Gastroesophageal sphincter (tissue), 3 donors: ENCODE results near the gene CCSER2.

Experiments used
- EP300 ChIP-seq: sonication (generic); formaldehyde crosslinking; IDR thresholded peaks from one replicate; pipeline ENCODE4 v1.6.1; 2017; ENCODE audit warnings: antibody characterized with exemption, mild to moderate bottlenecking
- POLR2A ChIP-seq, 2 donors: fragments of 450-650 bp; IDR thresholded peaks; one replicate each; pipeline ENCODE4 v1.6.1; 2017; ENCODE audit warnings: antibody characterized with exemption in 2 of 2, mild to moderate bottlenecking in 2 of 2, moderate library complexity in 1 of 2
- POLR2AphosphoS5 ChIP-seq: sonication (generic); formaldehyde crosslinking; IDR thresholded peaks from one replicate; pipeline ENCODE4 v1.6.1; 2017; ENCODE audit warnings: antibody characterized with exemption
- TF ChIP-seq, protein P1 (sequence below), 4 experiments: fragments of 200-600 bp in 2 of 4; fragments of 450-650 bp in 2 of 4; sonication (generic) in 1 of 4; IDR thresholded peaks; one replicate each; pipeline ENCODE4 v1.5.1; 2017 to 2019; ENCODE audit warnings: antibody characterized with exemption in 4 of 4, mild to moderate bottlenecking in 2 of 4, moderate library complexity in 2 of 4

DNA sequence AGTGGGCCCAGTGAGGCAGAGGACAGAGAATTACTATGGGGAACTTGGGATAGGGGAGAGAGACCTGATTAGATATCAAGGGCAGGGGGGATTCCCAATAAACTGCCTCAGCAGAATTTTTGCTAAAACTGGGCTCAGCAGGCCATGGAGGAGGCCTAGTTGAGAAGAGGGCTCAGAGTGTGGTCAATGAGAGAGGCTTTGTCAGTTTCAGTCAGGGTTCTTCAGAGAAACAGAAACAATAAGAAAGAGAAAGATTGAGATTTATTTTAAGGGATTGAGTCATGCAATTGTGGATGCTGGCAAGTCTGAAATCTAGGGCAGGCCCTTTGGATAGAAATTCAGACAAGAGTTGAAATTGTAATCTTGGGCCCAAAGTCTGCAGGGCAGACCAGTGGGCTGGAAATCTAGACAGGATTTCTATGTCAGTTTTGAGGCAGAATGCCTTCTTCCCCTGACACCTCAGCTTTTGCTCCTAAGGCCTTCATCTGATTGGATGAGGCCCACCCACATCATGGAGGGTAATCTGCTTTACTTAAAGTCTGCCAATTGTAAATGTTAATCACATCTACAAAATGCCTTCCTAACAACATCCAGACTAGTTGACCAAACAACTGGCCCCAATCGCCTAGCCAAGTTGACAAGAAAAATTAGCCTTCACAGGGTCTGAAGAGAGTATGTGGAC lies 33.5 kb upstream of the CCSER2 start:
- TF ChIP-seq, protein P1, sequence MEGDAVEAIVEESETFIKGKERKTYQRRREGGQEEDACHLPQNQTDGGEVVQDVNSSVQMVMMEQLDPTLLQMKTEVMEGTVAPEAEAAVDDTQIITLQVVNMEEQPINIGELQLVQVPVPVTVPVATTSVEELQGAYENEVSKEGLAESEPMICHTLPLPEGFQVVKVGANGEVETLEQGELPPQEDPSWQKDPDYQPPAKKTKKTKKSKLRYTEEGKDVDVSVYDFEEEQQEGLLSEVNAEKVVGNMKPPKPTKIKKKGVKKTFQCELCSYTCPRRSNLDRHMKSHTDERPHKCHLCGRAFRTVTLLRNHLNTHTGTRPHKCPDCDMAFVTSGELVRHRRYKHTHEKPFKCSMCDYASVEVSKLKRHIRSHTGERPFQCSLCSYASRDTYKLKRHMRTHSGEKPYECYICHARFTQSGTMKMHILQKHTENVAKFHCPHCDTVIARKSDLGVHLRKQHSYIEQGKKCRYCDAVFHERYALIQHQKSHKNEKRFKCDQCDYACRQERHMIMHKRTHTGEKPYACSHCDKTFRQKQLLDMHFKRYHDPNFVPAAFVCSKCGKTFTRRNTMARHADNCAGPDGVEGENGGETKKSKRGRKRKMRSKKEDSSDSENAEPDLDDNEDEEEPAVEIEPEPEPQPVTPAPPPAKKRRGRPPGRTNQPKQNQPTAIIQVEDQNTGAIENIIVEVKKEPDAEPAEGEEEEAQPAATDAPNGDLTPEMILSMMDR (IDR thresholded peaks at IDR 0.05): no peak
- TF ChIP-seq POLR2A (IDR thresholded peaks at IDR 0.05) (no peak), POLR2AphosphoS5 (no peak), EP300 (no peak)
